HEK293 (cell line): Measurements from ENCODE around the gene SKI.

ENCODE experiments used
- CTCF ChIA-PET: fragments of 350-600 bp; formaldehyde crosslinking; extraction: SDS; loops from one replicate; lab custom pipeline; 2021; ENCODE audit warnings: antibody characterized with exemption; lab: Yijun Ruan, JAX
- POLR2A ChIA-PET: fragments of 300-600 bp; formaldehyde crosslinking; extraction: SDS; loops from one replicate; lab custom pipeline; 2020; ENCODE audit warnings: antibody characterized with exemption, inconsistent platforms; lab: Yijun Ruan, JAX
- H3K27ac ChIP-seq: fragments of 200-500 bp; sonication (Bioruptor generic); 2 replicates; pipeline ENCODE4 v1.5.1; 2014; ENCODE audit warnings: low read depth, low read length, control low read depth, inconsistent platforms; ENCODE audit errors: extremely low read depth
- H3K36me3 ChIP-seq, 2 experiments: fragments of 200-500 bp in 1 of 2; sonication (Bioruptor generic) in 1 of 2; 1 replicate in 1 of 2; 2 replicates in 1 of 2; pipeline ENCODE4 v1.5.1; 2014 to 2017; ENCODE audit warnings: inconsistent platforms in 2 of 2, low read length in 2 of 2; ENCODE audit not compliant: control insufficient read depth in 2 of 2, insufficient read depth in 1 of 2
- H3K4me1 ChIP-seq: fragments of 200-500 bp; sonication (Bioruptor generic); 2 replicates; pipeline ENCODE4 v1.5.1; 2014; ENCODE audit warnings: mild to moderate bottlenecking, low read length, inconsistent platforms; ENCODE audit not compliant: control insufficient read depth, insufficient read depth
- H3K4me3 ChIP-seq: 2 replicates; pipeline ENCODE4 v1.5.1; 2011; ENCODE audit warnings: low read depth, mild to moderate bottlenecking, control low read depth, low read length, moderate library complexity
- H3K9me3 ChIP-seq: fragments of 200-500 bp; sonication (Bioruptor generic); 2 replicates; pipeline ENCODE4 v1.5.1; 2014; ENCODE audit warnings: low read depth, low read length, inconsistent platforms; ENCODE audit not compliant: control insufficient read depth, insufficient read depth
- GLIS2 ChIP-seq: fragments of 450-650 bp; formaldehyde crosslinking; IDR thresholded peaks from 2 replicates; pipeline ENCODE4 v1.5.1; 2016; ENCODE audit warnings: missing biosample characterization, missing genetic modification characterization
- MZF1 ChIP-seq: fragments of 450-650 bp; formaldehyde crosslinking; IDR thresholded peaks from 2 replicates; pipeline ENCODE4 v1.5.1; 2017; ENCODE audit warnings: missing biosample characterization, missing genetic modification characterization, borderline replicate concordance
- PRDM1 ChIP-seq: fragments of 450-650 bp; formaldehyde crosslinking; IDR thresholded peaks from 2 replicates; pipeline ENCODE4; 2016; ENCODE audit warnings: missing biosample characterization, missing genetic modification characterization
- SALL2 ChIP-seq: fragments of 450-650 bp; formaldehyde crosslinking; IDR thresholded peaks from 2 replicates; pipeline ENCODE4 v1.5.0; 2017; ENCODE audit warnings: missing biosample characterization, mild to moderate bottlenecking, missing genetic modification characterization, borderline replicate concordance
- SCRT1 ChIP-seq: fragments of 450-650 bp; formaldehyde crosslinking; IDR thresholded peaks from 2 replicates; pipeline ENCODE4 v1.5.1; 2016; ENCODE audit warnings: missing biosample characterization, missing genetic modification characterization, borderline replicate concordance
- ZFP41 ChIP-seq: fragments of 450-650 bp; formaldehyde crosslinking; IDR thresholded peaks from 2 replicates; pipeline ENCODE4 v1.5.1; 2016; ENCODE audit warnings: missing biosample characterization, missing genetic modification characterization, borderline replicate concordance
- ZIC2 ChIP-seq: fragments of 450-650 bp; formaldehyde crosslinking; IDR thresholded peaks from 2 replicates; pipeline ENCODE4 v1.5.1; 2016; ENCODE audit warnings: missing biosample characterization, missing genetic modification characterization
- ZNF239 ChIP-seq: fragments of 450-650 bp; formaldehyde crosslinking; IDR thresholded peaks from 2 replicates; pipeline ENCODE4 v1.5.1; 2016; ENCODE audit warnings: missing biosample characterization, missing genetic modification characterization
- ZNF366 ChIP-seq: fragments of 450-650 bp; formaldehyde crosslinking; conservative IDR thresholded peaks from 2 replicates; pipeline ENCODE4 v1.5.1; 2016; ENCODE audit warnings: missing biosample characterization, missing genetic modification characterization
- ZNF529 ChIP-seq: fragments of 450-650 bp; formaldehyde crosslinking; IDR thresholded peaks from 2 replicates; pipeline ENCODE4 v1.5.1; 2017; ENCODE audit warnings: missing genetic modification characterization, missing biosample characterization; ENCODE audit not compliant: insufficient replicate concordance
- ZNF600 ChIP-seq: fragments of 450-650 bp; formaldehyde crosslinking; IDR thresholded peaks from 2 replicates; pipeline ENCODE4 v1.5.1; 2016; ENCODE audit warnings: missing biosample characterization, missing genetic modification characterization
- ZNF623 ChIP-seq: fragments of 450-650 bp; formaldehyde crosslinking; IDR thresholded peaks from 2 replicates; pipeline ENCODE4 v1.5.1; 2016; ENCODE audit warnings: missing biosample characterization, missing genetic modification characterization
- ZNF624 ChIP-seq: fragments of 450-650 bp; formaldehyde crosslinking; IDR thresholded peaks from 2 replicates; pipeline ENCODE4 v1.5.1; 2017; ENCODE audit warnings: missing biosample characterization, missing genetic modification characterization
- ZNF660 ChIP-seq: fragments of 450-650 bp; IDR thresholded peaks from 2 replicates; pipeline ENCODE4 v1.5.1; 2018; ENCODE audit warnings: missing biosample characterization, mild to moderate bottlenecking, missing genetic modification characterization
- ZNF747 ChIP-seq: fragments of 450-650 bp; formaldehyde crosslinking; IDR thresholded peaks from 2 replicates; pipeline ENCODE4 v1.5.1; 2016; ENCODE audit warnings: missing biosample characterization, missing genetic modification characterization
- TF ChIP-seq, protein P1 (sequence below): fragments of 450-650 bp; formaldehyde crosslinking; IDR thresholded peaks from 2 replicates; pipeline ENCODE4 v1.5.1; 2016; ENCODE audit warnings: missing biosample characterization, missing genetic modification characterization
- TF ChIP-seq, protein P2 (sequence below): fragments of 450-650 bp; formaldehyde crosslinking; IDR thresholded peaks from 2 replicates; pipeline ENCODE4 v1.5.1; 2016; ENCODE audit warnings: missing biosample characterization, missing genetic modification characterization

The SKI gene

DNA sequence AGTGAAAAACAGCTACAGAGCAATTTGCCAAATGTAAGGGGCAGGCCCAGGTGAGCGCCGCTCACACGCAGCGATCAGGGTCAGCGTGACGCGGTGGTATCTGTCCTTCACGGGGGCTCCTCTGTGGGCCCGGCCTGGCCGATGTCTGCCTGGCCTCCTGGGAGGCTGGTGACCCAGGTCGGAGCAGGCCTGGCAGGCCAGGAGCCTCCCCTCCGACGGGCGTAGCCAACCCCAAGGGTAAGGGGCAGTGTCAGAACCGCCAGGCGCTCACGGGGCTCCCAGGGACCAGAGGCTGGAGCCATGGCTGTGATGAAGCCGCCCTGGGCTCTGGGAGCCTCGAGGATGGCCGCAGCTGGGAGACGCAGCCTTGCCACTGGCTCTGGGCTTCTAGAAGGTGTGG is 91.2 kb downstream of the SKI start:
- CTCF ChIA-PET = no interaction called here
- TF ChIP-seq ZNF529 (tag by site-specific recombination) = no peak
- TF ChIP-seq ZNF747 (tag by site-specific recombination) = no peak
- no peak for TF ChIP-seq ZNF660 (tag by site-specific recombination)
- TF ChIP-seq MZF1 (tag by site-specific recombination) = no peak
- TF ChIP-seq ZNF624 (tag by site-specific recombination) = no peak
- no peak for TF ChIP-seq SALL2
- TF ChIP-seq, protein P1, sequence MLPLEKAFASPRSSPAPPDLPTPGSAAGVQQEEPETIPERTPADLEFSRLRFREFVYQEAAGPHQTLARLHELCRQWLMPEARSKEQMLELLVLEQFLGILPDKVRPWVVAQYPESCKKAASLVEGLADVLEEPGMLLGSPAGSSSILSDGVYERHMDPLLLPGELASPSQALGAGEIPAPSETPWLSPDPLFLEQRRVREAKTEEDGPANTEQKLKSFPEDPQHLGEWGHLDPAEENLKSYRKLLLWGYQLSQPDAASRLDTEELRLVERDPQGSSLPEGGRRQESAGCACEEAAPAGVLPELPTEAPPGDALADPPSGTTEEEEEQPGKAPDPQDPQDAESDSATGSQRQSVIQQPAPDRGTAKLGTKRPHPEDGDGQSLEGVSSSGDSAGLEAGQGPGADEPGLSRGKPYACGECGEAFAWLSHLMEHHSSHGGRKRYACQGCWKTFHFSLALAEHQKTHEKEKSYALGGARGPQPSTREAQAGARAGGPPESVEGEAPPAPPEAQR = no peak
- no peak for TF ChIP-seq ZNF239 (tag by site-specific recombination)
- TF ChIP-seq, protein P2, sequence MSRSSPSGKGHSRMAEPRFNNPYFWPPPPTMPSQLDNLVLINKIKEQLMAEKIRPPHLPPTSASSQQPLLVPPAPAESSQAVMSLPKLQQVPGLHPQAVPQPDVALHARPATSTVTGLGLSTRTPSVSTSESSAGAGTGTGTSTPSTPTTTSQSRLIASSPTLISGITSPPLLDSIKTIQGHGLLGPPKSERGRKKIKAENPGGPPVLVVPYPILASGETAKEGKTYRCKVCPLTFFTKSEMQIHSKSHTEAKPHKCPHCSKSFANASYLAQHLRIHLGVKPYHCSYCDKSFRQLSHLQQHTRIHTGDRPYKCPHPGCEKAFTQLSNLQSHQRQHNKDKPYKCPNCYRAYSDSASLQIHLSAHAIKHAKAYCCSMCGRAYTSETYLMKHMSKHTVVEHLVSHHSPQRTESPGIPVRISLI (tag by site-specific recombination) = no peak
- TF ChIP-seq, all 188 proteins: peak for 0
- Histone ChIP-seq H3K9me3 (no peaks in the 10 kb centered on the region), H3K36me3 (no peaks in the 10 kb centered on the region), H3K4me3 (no peak overlapping the region), H3K4me1 (no peaks in the 10 kb centered on the region; the same call in 1 of the 2 replicates), H3K27ac (no peak overlapping the region)
- POLR2A ChIA-PET = no interaction called here

DNA sequence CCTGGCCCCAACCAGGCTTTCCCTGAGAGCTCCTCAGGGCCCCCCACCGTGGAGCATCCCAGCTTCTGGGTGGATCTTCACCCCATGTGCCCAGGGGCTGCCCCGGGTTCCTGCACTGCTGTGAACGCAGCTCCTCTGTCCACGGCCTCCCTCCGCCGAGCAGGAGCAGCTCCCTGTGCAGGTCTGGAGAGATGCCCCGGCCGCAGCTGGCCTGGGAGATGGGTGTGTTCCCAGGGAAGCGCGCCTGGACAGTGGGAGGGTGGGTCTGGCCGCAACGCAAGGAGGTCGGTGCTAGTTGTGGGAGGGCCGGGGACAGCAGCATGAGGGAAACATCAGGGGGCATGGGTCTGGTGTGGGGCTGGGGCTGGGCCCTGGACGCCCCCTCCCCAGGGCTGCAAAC is 91.9 kb downstream of the SKI start:
- CTCF ChIA-PET = no interaction called here

DNA sequence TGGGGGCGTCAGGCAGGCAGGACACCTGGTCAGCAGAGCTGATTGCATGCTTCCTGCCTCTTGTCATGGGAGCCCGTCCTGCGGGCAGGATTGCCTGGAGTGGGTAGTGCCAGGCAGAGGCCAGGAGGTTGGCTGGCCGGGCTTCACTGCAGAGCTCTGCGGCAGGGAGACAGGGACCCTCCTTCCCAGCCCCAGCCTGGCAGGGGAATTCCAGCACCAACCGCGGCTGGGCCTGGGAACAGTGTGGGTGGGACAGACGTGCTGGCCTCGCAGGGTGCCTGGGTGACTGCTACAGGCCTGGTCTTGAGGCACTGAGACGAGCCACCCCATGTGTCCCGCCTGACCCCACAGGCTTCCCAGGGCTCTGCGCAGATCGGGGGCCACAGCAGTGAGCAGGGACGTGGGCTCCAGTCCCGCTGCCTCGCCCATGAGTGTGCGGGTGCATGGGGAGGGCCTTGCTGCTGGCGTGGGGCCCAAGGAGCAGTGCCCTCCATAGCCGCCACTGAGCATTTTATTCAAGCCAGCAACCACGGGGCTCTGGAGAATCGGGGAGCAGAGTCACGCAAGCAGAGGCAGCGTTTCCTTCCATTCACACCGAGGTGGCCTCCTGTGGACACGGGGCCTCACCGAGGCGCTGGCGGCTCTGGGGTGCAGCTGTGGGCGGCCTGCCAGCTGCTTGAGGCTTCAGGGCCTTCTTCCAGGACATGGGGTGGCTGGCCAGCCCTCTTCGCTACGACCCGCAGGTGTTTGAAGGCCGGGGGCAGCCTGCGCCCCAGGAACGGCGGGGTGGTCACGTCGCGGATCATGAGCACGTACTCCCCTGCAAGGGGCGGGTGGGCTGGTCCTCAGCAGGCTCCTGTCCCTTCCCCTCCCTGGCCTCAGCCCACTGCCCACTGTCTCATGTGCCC is 92.9 kb downstream of the SKI start:
- Histone ChIP-seq H3K9me3 (no peaks in the 10 kb centered on the region), H3K4me1 (no peaks in the 10 kb centered on the region), H3K36me3 (no peaks in the 10 kb centered on the region), H3K27ac (no peak overlapping the region), H3K4me3 (no peak overlapping the region)
- TF ChIP-seq ZNF623 (no peak), ZNF600 (peak; percentile 18; the same call in 1 of the 2 replicates), ZFP41 (tag by site-specific recombination) (no peak), GLIS2 (0 out of 2 replicates have a peak, but pooled peaks have one; percentile 17), ZIC2 (peak; percentile 25; the same call in 1 of the 2 replicates)
- ChIA-PET CTCF (no interaction called here), POLR2A (interaction anchor here (0.6 kb wide), 1 partner anchor 279 kb away, joined by 5 read pairs; no protein-coding TSS in a partner anchor)

More for the DNA sequence above, 91.9 kb downstream of the SKI start:
- Histone ChIP-seq H3K4me3 (no peak overlapping the region), H3K4me1 (no peaks in the 10 kb centered on the region; the same call in 1 of the 2 replicates), H3K36me3 (no peaks in the 10 kb centered on the region), H3K9me3 (no peaks in the 10 kb centered on the region), H3K27ac (no peak overlapping the region)
- POLR2A ChIA-PET = no interaction called here
- TF ChIP-seq ZNF366 (tag by site-specific recombination) (no peak), ZIC2 (0 out of 2 replicates have a peak, but pooled peaks have one; percentile 13)

DNA sequence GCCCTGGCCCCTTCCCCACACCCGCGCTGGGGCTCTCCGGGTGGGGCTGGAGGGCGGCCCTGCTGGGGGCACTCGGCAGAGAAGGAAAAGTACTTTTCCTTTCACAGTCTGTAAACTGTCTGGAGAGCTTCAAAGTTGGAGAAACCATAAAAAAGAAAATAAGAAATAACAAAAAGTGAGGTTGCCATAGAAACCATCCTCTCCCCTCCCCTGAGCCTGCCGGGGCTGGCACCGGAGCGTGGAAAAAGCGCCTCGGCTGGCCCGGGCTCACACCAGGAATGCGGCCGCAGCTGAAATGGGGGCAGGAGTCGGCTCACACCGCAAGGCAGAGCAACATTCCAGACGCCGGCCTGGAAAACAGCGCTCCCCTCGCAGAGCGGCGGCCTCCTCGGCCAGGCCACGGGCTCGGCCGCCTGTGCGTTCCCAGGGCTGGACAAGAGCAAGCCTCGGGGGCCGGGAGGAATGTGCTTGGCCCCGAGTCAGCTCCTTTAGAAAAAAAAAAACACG is 94.0 kb downstream of the SKI start:
- Histone ChIP-seq H3K27ac (no peak overlapping the region), H3K36me3 (no peaks in the 10 kb centered on the region)

More for the DNA sequence above, 94.0 kb downstream of the SKI start:
- no peak for TF ChIP-seq SCRT1 (tag by site-specific recombination)
- TF ChIP-seq PRDM1 = peak; percentile 54; the same call in 1 of the 2 replicates
- CTCF ChIA-PET = no interaction called here
- Histone ChIP-seq H3K9me3 (no peaks in the 10 kb centered on the region), H3K4me1 (no peaks in the 10 kb centered on the region), H3K4me3 (no peak overlapping the region)
- POLR2A ChIA-PET = no interaction called here
